Suprapubic skin (tissue), 4 donors: Measurements from ENCODE around the gene ARL16. TPM values are rescaled to one million over a fixed set of nuclear protein-coding genes. Genes with fewer than 3 reads are reported as not detected.

Experiments used
- DNase-seq, 2 donors: peaks; one replicate each; pipeline ENCODE4 v3.0.0-alpha.2; 2019; ENCODE audit warnings: low spot score in 2 of 2
- H3K27ac ChIP-seq: fragments of 200-600 bp; sonication (generic); one replicate; pipeline ENCODE4 v1.5.1; 2019
- H3K27me3 ChIP-seq: fragments of 200-600 bp; sonication (generic); one replicate; pipeline ENCODE4 v1.5.1; 2019
- H3K36me3 ChIP-seq: fragments of 200-600 bp; sonication (generic); one replicate; pipeline ENCODE4 v1.5.1; 2019
- H3K4me1 ChIP-seq: fragments of 200-600 bp; sonication (generic); one replicate; pipeline ENCODE4 v1.5.1; 2019
- H3K4me3 ChIP-seq: fragments of 200-600 bp; sonication (generic); one replicate; pipeline ENCODE4 v1.5.1; 2019; ENCODE audit warnings: mild to moderate bottlenecking
- H3K9me3 ChIP-seq: fragments of 200-600 bp; sonication (generic); one replicate; pipeline ENCODE4 v1.5.1; 2019
- EP300 ChIP-seq: sonication (generic); formaldehyde crosslinking; IDR thresholded peaks from one replicate; pipeline ENCODE4 v1.6.1; 2017; ENCODE audit warnings: antibody characterized with exemption
- POLR2A ChIP-seq, 2 donors: fragments of 450-650 bp; IDR thresholded peaks; one replicate each; pipeline ENCODE4 v1.6.1; 2017; ENCODE audit warnings: antibody characterized with exemption in 2 of 2, mild to moderate bottlenecking in 2 of 2, moderate library complexity in 2 of 2
- POLR2AphosphoS5 ChIP-seq, 3 donors: sonication (generic); formaldehyde crosslinking; IDR thresholded peaks; one replicate each; pipeline ENCODE4 v1.6.1; 2017; ENCODE audit warnings: antibody characterized with exemption in 3 of 3
- WGBS: methylation state at CpG from one replicate; pipeline ENCODE4 v1.1.5; 2018; 5-methylcytosine and 5-hydroxymethylcytosine counted together
- total RNA-seq, 4 donors: library from RNA; depleted of rRNA; stranded (reverse); fragments of >200 nt; gene quantifications; one replicate each; pipeline ENCODE4 v1.1.0, GENCODE V29; 2016
- TF ChIP-seq, protein P1 (sequence below), 2 donors: fragments of 200-600 bp in 1 of 2; fragments of 450-650 bp in 1 of 2; sonication (generic) in 1 of 2; IDR thresholded peaks; one replicate each; pipeline ENCODE4 v1.5.1; 2016 to 2019; ENCODE audit warnings: antibody characterized with exemption in 2 of 2, mild to moderate bottlenecking in 1 of 2, moderate library complexity in 1 of 2

ARL16 gene, protein sequence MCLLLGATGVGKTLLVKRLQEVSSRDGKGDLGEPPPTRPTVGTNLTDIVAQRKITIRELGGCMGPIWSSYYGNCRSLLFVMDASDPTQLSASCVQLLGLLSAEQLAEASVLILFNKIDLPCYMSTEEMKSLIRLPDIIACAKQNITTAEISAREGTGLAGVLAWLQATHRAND
- total RNA-seq: 10 to 100 TPM; 20.2 to 39.4 (median 36.2) TPM

DNA sequence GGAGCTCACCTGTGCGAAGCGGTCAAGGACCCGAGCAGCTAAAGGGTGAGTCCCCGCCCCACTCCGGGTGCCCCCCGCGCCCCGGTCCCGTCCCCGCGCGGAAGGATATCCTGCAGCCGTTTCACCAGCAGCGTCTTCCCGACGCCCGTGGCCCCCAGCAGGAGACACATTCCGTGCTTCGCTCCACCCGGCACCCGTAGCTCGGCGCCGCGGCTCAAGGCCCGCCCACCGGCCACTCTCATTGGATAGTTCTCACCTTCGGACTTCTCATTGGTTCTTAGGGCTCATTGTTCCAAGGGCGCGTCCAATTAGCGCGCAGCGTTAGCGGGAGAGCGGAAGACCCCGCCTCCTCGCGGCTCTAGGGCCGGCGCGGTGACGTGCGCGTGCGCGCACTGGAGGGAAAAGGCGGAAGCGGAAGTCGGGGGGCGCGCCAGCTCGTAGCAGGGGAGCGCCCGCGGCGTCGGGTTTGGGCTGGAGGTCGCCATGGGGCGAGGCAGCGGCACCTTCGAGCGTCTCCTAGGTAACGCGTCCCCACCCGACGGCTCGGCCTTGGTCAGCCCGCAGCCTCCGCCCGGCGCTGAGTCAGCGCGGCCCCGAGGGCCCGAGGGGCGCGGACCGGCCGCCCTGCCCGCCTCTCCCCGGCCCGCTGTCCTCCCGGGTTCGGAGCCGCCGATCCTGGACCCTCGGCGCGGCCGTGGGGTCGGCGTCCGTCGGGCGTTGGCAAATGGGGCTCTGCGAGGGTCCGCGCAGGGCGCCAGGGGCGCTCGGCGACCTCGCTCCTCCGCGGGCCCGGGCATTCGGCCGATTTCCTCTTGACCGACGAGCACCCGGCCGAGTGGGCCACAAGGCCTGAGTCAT lies at the start of gene ARL16, which contains the start of gene HGS:
ARL16 (minus strand) TSS at position 214 of the 858 bp plus-strand sequence; CDS start at position 170, 44 bp downstream.
HGS (plus strand) TSS at position 428 of the 858 bp plus-strand sequence; CDS start at position 484, 56 bp downstream.
- Histone ChIP-seq H3K36me3 (peaks cover 35% of the 10 kb centered on the region), H3K4me3 (peak within 1 kb of the TSS; percentile 70), H3K4me1 (peaks cover 41% of the 10 kb centered on the region), H3K9me3 (no peaks in the 10 kb centered on the region), H3K27ac (peak within 1 kb of the TSS; percentile 93), H3K27me3 (no peaks in the 10 kb centered on the region)
- peak; percentile 98 to 99 for DNase-seq
- TF ChIP-seq POLR2A (IDR thresholded peaks at IDR 0.05): peak in 1 of 2 donors; percentile 70
- no peak for TF ChIP-seq EP300
- TF ChIP-seq POLR2AphosphoS5 (IDR thresholded peaks at IDR 0.05): peak in 2 of 3 donors; percentile 82 to 88
- 0% methylated on average over 2 of the region's 112 CpGs for WGBS

DNA sequence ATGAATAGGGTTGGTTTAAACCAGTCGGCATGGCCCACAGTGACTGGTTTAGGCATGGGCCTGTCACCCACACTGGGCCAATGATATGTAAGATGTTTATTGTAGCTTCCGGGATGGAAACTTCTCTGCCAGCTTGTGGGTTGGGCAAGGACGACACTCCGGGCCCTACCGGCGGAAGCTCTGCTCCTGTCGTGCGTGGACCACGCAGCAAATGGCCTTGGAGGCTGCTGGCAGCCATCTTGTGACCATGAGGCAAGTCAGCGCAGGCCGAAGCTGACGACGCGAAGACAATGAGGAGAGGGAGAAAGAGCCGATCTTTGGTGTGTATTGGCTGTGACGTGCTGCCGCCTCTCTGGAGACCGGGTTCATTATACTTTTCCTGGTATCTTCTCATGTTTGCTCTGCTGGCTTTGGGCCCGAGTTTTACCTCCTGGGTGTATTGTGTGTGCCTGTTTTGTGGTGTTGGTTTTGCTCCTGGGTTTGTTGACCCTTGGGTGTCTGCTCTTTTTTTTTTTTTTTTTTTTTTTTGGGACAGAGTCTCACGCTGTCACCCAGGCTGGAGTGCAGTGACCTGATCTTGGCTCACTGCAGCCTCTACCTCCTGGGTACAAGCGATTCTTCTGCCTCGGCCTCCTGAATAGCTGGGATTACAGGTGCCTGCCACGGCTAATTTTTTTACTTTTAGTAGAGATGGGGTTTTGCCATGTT lies 43.9 kb upstream of the ARL16 start:
- no peak for DNase-seq
- Histone ChIP-seq H3K27me3 (peaks cover 10% of the 10 kb centered on the region), H3K36me3 (no peaks in the 10 kb centered on the region), H3K4me3 (no peak overlapping the region), H3K9me3 (no peaks in the 10 kb centered on the region), H3K4me1 (peaks cover 44% of the 10 kb centered on the region), H3K27ac (no peak overlapping the region)
- WGBS: 81% methylated on average over 23 of the region's 23 CpGs
- no peak for TF ChIP-seq POLR2AphosphoS5 (IDR thresholded peaks at IDR 0.05)
- TF ChIP-seq POLR2A (IDR thresholded peaks at IDR 0.05): no peak
- TF ChIP-seq EP300: no peak
- TF ChIP-seq, protein P1, sequence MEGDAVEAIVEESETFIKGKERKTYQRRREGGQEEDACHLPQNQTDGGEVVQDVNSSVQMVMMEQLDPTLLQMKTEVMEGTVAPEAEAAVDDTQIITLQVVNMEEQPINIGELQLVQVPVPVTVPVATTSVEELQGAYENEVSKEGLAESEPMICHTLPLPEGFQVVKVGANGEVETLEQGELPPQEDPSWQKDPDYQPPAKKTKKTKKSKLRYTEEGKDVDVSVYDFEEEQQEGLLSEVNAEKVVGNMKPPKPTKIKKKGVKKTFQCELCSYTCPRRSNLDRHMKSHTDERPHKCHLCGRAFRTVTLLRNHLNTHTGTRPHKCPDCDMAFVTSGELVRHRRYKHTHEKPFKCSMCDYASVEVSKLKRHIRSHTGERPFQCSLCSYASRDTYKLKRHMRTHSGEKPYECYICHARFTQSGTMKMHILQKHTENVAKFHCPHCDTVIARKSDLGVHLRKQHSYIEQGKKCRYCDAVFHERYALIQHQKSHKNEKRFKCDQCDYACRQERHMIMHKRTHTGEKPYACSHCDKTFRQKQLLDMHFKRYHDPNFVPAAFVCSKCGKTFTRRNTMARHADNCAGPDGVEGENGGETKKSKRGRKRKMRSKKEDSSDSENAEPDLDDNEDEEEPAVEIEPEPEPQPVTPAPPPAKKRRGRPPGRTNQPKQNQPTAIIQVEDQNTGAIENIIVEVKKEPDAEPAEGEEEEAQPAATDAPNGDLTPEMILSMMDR (IDR thresholded peaks at IDR 0.05): no peak

DNA sequence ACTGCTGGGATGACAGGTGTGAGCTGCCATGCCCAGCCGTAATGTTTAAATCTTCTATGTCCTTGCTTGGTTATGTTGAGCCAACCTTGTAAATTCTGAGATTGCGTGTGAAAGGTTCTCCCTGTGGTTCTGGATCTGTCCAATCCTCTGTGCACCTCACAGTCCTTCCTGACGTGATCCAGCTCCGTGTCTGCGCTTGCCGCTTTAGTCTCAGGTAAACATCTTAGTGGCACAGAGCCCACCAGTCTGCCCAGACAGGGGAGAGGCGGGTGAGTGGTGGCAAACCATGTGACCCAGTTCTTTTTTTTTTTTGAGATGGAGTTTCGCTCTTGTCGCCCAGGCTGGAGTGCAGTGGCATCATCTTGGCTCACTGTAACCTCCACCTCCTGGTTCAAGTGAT lies 42.4 kb upstream of the ARL16 start:
- H3K27ac ChIP-seq: peak overlapping the region; percentile 69
- no peaks in the 10 kb centered on the region for H3K36me3 ChIP-seq
- 42% methylated on average over 9 of the region's 9 CpGs for WGBS
- peaks cover 3% of the 10 kb centered on the region for H3K27me3 ChIP-seq
- H3K9me3 ChIP-seq: no peaks in the 10 kb centered on the region
- DNase-seq: peak in 1 of 2 donors; percentile 67
- H3K4me1 ChIP-seq: peaks cover 44% of the 10 kb centered on the region
- H3K4me3 ChIP-seq: no peak overlapping the region
- TF ChIP-seq EP300 (no peak), POLR2A (IDR thresholded peaks at IDR 0.05) (no peak), POLR2AphosphoS5 (IDR thresholded peaks at IDR 0.05) (no peak)
- TF ChIP-seq, protein P1 (IDR thresholded peaks at IDR 0.05): no peak

DNA sequence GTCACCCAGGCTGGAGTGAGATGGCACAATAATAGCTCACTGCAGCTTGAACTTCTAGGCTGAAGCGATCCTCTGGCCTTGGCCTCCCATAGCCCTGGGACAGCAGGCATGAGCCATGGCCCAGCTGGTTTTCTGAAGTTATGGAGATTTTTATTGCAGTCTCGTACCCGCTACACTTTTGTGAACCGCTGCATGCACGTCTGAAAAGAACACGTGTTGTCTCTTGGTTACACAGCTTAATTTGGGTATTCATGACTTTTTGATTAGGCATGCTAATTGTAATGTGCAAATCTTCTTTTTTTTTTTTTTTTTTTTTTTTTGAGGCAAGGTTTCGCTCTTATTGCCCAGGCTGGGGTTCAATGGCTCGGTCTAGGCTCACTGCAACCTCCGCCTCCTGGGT lies 41.8 kb upstream of the ARL16 start:
- WGBS: 48% methylated on average over 8 of the region's 9 CpGs
- no peak for DNase-seq
- Histone ChIP-seq H3K27me3 (peaks cover 3% of the 10 kb centered on the region), H3K27ac (peak overlapping the region; percentile 69), H3K9me3 (no peaks in the 10 kb centered on the region), H3K36me3 (no peaks in the 10 kb centered on the region), H3K4me3 (no peak overlapping the region), H3K4me1 (peaks cover 41% of the 10 kb centered on the region)
- TF ChIP-seq, protein P1 (IDR thresholded peaks at IDR 0.05): no peak
- no peak for TF ChIP-seq POLR2AphosphoS5 (IDR thresholded peaks at IDR 0.05)
- no peak for TF ChIP-seq EP300
- TF ChIP-seq POLR2A (IDR thresholded peaks at IDR 0.05): no peak

GRCh38 chr17:81723651-81724209 lies 40.1 kb upstream of the ARL16 start:
- WGBS: 23% methylated on average over 12 of the region's 12 CpGs
- no peaks in the 10 kb centered on the region for H3K27me3 ChIP-seq
- H3K9me3 ChIP-seq: no peaks in the 10 kb centered on the region
- TF ChIP-seq POLR2A (IDR thresholded peaks at IDR 0.05) (no peak), POLR2AphosphoS5 (IDR thresholded peaks at IDR 0.05) (peak in 1 of 3 donors; percentile 1)
- TF ChIP-seq, protein P1 (IDR thresholded peaks at IDR 0.05): no peak
- no peak for DNase-seq
- H3K36me3 ChIP-seq: peaks cover 8% of the 10 kb centered on the region
- H3K27ac ChIP-seq: peak overlapping the region; percentile 76
- peaks cover 40% of the 10 kb centered on the region for H3K4me1 ChIP-seq
- no peak overlapping the region for H3K4me3 ChIP-seq
